ENCODE data around the gene PACSIN3. TPM values are rescaled to one million over a fixed set of nuclear protein-coding genes. Genes with fewer than 3 reads are reported as not detected.

PACSIN3 gene
- total RNA-seq, 1 donor from 2014 or later = 69.4 TPM

GRCh38 chr11:47171061-47171838 is 15.0 kb downstream of the PACSIN3 start:
- TF ChIP-seq CTCF (IDR thresholded peaks at IDR 0.05) = no peak
- no peak overlapping the region for H3K4me3 Mint-ChIP-seq (ENCODE audit: unreplicated experiment)
- H3K27ac Mint-ChIP-seq (ENCODE audit: unreplicated experiment) = peak overlapping the region; percentile 6
- peaks cover 22% of the 10 kb centered on the region for H3K36me3 Mint-ChIP-seq (ENCODE audit: low read depth)
- H3K9me3 Mint-ChIP-seq (ENCODE audit: low read depth) = no peaks in the 10 kb centered on the region
- no peaks in the 10 kb centered on the region for H3K27me3 Mint-ChIP-seq (ENCODE audit: low read depth)
- H3K4me1 Mint-ChIP-seq (ENCODE audit: low read depth) = peaks cover 13% of the 10 kb centered on the region
- DNase-seq (ENCODE audit: low spot score) = no peak

- Mint-ChIP-seq H3K9me3 (ENCODE audit: low read depth) (no peaks in the 10 kb centered on the region), H3K4me1 (ENCODE audit: low read depth) (peaks cover 4% of the 10 kb centered on the region), H3K36me3 (ENCODE audit: low read depth) (peaks cover 15% of the 10 kb centered on the region), H3K27ac (ENCODE audit: unreplicated experiment) (no peak overlapping the region), H3K27me3 (ENCODE audit: low read depth) (no peaks in the 10 kb centered on the region), H3K4me3 (ENCODE audit: unreplicated experiment) (no peak overlapping the region)
- DNase-seq (ENCODE audit: low spot score) = no peak
- no peak for TF ChIP-seq CTCF (IDR thresholded peaks at IDR 0.05)
These were observed 19.9 kb downstream of the PACSIN3 start for GRCh38 chr11:47166368-47166767.

- H3K36me3 Mint-ChIP-seq (ENCODE audit: low read depth) = peaks cover 10% of the 10 kb centered on the region
- TF ChIP-seq CTCF (IDR thresholded peaks at IDR 0.05) = no peak
- no peak overlapping the region for H3K27ac Mint-ChIP-seq (ENCODE audit: unreplicated experiment)
- no peak overlapping the region for H3K4me3 Mint-ChIP-seq (ENCODE audit: unreplicated experiment)
- no peak for DNase-seq (ENCODE audit: low spot score)
- peaks cover 4% of the 10 kb centered on the region for H3K4me1 Mint-ChIP-seq (ENCODE audit: low read depth)
- H3K9me3 Mint-ChIP-seq (ENCODE audit: low read depth) = no peaks in the 10 kb centered on the region
- H3K27me3 Mint-ChIP-seq (ENCODE audit: low read depth) = no peaks in the 10 kb centered on the region
These were observed 20.9 kb downstream of the PACSIN3 start for GRCh38 chr11:47165253-47165840.

GRCh38 chr11:47164321-47164720 is 21.9 kb downstream of the PACSIN3 start:
- no peaks in the 10 kb centered on the region for H3K9me3 Mint-ChIP-seq (ENCODE audit: low read depth)
- TF ChIP-seq CTCF (IDR thresholded peaks at IDR 0.05) = no peak
- H3K4me1 Mint-ChIP-seq (ENCODE audit: low read depth) = peaks cover 4% of the 10 kb centered on the region
- H3K27me3 Mint-ChIP-seq (ENCODE audit: low read depth) = no peaks in the 10 kb centered on the region
- H3K4me3 Mint-ChIP-seq (ENCODE audit: unreplicated experiment) = no peak overlapping the region
- DNase-seq (ENCODE audit: low spot score) = no peak
- H3K36me3 Mint-ChIP-seq (ENCODE audit: low read depth) = peaks cover 10% of the 10 kb centered on the region
- H3K27ac Mint-ChIP-seq (ENCODE audit: unreplicated experiment) = no peak overlapping the region

- Mint-ChIP-seq H3K4me1 (ENCODE audit: low read depth) (peaks cover 4% of the 10 kb centered on the region), H3K36me3 (ENCODE audit: low read depth) (peaks cover 10% of the 10 kb centered on the region), H3K27me3 (ENCODE audit: low read depth) (no peaks in the 10 kb centered on the region), H3K9me3 (ENCODE audit: low read depth) (no peaks in the 10 kb centered on the region), H3K27ac (ENCODE audit: unreplicated experiment) (no peak overlapping the region), H3K4me3 (ENCODE audit: unreplicated experiment) (no peak overlapping the region)
- DNase-seq (ENCODE audit: low spot score) = no peak
- no peak for TF ChIP-seq CTCF (IDR thresholded peaks at IDR 0.05)
These were observed 22.3 kb downstream of the PACSIN3 start for GRCh38 chr11:47163898-47164297.
